NCI-H510A (cell line): ENCODE measurements around the gene IQGAP2.
"Not testable (repeated sequence)": the region's sequence is repeated elsewhere in the genome, so short reads cannot be mapped to it uniquely, and the experiment has no call there.

Source experiments
- DNase-seq: peaks from one replicate; lab custom pipeline; 2025; lab: John Stamatoyannopoulos, UW

The IQGAP2 gene

DNA sequence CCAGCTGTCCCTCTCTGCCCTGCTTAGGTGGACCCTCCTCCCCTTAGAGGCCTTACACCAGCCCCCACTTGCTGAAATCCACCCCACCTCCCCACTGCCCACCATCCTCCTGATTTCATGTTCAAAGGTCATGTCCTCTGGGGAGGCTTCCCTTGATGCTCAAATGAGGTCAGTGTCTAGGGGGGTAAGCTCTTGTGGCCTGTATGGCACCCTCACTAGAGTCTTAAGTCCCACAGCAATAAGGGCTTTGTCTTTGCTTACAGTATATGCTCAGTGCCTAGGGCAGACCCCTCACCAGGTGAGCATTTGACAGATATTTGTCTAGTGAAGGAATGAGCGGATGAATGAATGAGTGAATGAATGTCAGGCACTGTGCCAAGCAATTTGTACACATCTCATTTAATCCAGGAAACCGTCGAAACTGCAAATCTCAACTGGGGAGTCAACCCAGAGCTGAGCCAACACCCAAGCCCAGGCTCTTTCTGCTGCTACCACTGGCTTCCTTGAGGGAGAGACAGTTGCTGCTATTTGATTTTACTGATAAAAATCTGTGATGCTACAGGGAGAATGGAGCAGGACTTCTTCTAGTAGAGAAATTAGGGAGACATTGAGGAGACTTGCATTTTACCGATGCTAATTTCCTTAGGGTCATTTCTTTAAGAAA is 101.9 kb downstream of the IQGAP2 start:
- DNase-seq, result no peak

DNA sequence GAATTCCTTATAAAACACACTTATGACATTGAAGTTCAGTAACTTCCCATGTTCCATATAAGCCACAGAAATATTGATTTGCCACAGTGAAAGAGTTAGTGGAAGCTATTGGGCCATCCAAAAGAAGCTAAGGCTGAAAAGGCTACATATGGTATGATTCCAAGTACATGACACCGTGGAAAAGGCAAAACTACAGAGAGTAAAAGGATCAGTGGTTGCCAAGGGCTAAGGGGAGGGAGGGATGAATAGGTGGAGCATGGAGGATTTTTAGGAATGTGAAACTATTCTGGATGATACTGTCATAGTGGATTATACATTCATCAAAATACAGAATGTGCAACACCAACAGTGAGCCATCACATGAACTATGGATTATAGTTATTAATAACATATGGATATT is 110.4 kb downstream of the IQGAP2 start:
- no peak for DNase-seq

DNA sequence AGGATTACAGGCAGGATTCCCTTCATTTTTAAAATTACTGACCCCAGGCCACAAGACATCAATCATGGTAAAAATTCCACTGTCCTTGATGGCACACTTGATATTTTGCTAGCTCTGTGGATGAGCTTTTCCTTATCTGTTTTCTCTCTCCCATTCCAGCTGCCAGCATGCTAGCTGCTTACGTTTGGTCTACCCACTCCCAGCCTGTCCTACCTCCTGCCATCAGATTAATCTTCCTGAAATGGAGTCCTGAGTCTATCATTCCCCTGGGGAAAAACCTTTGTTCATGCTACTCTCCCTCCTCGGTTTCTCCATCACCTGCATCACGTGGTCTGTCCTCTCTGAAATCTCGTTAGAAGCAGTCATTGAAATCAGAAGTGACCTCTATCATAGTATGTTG is 111.2 kb downstream of the IQGAP2 start:
- no peak for DNase-seq

DNA sequence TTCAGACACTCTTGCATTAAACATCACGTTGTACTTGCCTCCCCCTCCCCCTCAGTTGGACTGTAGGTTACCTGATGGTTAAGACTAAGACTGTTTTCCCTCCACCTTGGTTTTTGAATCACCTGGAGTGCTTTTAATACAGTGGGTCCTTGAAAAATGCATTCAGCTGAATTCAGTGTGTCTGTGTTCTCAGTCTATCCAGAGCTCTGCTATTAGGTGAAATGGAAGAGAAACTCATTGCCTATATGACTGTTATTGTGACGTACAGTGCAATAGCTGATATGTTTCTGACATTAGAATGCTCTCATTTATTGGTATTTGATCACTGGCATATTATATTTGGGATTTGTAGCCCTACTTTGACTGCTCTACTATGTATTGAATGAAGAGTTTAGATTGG is 111.6 kb downstream of the IQGAP2 start:
- DNase-seq, result no peak

DNA sequence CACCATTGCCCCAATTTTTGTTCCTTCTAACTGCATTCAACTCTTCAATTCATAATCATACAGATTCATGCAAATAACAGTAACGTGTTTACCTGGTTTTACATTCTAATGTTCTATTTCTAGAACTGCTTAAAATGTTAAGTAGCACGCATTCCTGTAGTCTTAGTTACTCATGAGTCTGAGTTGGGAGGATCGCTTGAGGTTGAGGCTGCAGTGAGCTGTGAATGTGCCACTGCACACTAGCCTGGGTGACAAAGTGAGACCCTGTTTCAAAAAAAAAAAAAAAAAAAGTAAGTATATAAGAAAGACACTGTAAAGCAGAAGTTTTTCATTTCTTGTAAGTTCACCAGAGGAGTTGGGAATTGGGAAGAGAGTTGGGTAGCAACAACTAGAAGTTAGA is 114.2 kb downstream of the IQGAP2 start:
- no peak for DNase-seq

DNA sequence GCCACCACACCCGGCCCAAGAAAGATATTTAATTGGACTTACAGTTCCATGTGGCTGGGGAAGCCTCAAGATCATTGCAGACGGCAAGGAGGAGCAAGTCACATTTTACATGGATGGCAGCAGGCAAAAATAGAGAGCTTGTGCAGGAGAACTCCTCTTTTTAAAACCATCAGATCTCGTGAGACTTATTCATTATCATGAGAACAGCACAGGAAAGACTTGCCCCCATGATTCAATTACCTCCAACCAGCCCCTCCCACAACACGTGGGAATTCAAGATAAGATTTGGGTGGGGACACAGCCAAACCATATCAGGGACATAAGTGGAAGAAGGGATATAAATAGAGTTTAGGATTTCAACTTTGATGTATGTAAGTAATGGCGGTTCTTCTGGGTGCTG is 115.2 kb downstream of the IQGAP2 start:
- not testable (repeated sequence) for DNase-seq

DNA sequence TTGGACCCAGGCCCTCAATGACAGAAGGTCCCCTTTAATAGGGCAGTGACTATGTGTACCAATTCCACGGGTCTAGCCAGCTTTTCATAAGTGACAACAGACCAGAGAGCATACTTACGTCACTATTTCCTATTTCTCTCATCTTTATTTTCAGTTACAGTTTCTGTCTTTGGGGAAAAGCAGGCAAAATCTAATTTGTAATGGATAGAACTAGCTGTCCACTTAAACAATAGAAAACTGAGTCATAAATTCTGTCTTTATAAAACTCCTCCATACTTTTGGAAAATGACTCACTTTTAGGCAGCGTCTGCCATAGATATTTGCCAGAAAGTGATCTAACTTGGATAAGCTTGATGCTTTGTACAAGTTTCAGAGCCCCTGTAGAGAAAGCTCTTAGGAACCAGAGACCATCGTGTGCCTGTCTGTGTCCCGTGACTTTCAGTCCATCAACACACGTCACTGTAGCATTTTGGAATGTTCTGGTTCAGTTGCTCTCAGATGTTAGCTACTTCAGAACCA is 118.2 kb downstream of the IQGAP2 start:
- DNase-seq, result no peak

DNA sequence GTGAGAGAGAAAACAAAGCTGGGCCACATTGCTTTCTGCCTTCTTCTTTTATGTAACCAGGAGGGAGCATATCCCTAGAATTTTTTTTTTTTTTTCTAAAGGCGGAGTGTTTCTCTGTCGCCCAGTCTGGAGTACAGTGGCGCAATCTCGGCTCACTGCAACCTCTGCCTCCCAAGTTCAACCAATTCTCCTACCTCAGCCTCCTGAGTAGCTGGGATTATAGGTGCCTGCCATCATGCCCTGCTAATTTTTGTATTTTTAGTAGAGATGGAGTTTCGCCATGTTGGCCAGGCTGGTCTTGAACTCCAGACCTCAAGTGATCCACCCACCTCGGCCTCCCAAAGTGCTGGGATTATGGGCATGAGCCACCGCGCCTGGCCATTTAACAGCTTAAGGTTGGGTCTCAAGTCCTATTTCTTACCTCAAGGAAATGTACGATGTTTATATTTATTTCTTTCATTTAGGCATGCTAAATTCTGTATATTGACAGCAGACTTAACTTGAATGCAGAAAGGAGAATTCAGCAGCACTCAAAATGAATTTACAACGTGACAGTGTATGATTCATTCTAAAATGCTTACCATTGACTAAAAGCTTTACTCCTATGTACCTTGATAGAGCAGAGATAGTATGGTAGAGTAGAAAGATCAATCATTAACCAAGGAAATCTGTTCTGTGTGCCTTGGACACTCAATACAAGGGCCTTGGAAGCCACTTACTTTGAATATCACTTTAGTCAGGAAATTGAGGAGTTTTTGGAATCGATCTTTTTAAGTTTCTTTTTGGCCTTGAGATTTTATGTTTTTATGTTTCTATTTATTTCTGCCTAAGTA is 119.2 kb downstream of the IQGAP2 start:
- no peak for DNase-seq

DNA sequence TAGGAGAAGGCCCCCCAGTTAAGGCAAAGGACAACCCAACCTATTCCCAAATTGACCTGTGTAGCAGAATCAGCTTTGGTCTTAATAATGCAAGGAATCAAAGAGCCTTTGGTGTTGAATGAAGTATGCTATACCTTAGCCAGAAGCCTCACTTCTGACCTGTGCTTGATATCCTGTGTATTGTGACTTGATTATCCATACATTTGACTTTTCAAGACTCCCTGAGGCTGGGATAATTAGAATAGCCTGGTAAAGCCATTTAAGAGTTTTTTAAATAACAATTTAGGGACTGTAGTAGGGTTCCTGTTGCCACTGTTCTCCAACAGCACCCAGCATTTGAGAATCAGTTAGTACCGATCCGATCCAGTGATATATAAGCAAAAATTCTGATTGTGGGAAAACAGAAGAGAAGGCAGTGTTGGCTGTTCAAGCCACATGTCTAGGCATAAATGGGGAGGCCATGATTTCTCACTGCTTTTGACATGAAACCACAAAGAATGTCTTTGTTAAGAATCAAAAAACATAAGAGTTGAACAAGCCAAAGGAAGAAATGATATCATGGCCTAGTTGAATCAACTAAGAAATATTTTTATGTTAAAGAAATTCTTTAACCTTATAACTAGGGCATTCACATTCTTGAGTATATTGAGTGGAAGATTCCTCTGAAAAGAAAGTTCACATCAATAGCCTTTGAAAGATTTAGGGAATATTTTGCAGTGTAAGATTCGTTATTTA is 121.2 kb downstream of the IQGAP2 start:
- DNase-seq, result no peak

DNA sequence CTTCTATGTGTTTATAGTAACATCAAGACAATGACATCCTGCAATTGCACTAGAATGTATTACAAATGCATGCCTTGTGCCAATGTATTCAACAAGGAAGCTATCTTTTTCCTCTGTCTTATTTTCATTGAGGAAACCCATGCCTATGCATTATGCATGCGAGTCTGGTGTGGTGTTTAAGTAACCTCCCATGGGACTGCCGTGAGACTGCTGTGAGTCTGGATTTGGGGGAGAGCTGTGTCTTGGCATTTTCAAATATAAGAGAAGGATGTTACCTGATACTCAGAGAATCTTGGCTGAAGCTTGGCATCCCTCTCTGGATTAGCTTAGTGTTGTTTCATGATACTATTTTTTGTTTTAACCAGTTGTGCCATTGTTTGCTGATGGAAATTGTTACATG is 121.8 kb downstream of the IQGAP2 start:
- DNase-seq, result no peak

DNA sequence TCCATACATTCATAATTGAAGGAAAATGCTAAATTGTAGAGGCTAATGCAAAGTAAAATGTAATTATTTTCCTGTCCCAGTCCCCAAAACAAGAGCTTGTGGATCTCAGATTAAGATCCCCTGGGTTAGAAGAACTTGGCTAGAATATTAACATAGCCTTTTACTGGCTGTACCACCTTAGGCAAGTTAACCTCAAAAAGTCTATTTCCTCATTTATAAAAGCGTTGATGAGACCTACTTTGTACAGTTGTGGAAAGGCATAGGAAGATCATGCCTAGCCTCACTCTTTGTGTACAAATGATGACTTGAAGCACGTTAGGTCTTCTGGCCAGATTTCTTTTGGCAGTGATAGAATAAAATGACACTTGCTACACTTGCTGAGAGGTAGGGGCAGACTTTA is 122.9 kb downstream of the IQGAP2 start:
- DNase-seq, result no peak

DNA sequence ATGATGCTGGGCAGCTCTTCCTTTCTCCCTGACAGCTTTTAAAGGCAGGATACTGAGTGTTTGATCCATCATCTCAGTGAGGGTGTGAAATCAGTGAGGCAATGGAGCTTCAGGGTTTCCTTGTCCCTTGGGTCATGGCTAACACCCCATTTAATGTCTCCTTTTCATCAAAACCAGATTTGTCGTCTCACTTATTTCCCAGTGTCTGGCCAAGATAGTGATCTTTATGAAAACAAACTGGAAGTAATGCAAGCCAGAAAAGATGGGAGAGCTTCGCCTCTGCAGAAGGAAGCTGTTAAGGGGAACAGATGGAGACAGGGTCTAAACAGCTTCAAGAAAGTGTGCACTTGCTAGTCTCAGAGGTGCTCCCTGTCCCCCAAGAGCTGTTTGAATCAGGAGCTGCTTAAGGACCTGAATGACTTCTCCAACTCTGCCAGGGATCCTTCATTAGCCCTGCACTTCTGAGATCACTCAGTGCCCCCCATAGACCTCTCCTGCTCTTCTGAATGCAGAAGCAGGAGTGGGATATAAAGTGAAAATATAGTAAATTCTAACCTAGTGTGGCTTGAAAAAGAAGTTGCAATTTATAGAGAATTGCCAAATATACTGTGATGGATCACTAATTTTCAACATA is 124.0 kb downstream of the IQGAP2 start:
- no peak for DNase-seq

DNA sequence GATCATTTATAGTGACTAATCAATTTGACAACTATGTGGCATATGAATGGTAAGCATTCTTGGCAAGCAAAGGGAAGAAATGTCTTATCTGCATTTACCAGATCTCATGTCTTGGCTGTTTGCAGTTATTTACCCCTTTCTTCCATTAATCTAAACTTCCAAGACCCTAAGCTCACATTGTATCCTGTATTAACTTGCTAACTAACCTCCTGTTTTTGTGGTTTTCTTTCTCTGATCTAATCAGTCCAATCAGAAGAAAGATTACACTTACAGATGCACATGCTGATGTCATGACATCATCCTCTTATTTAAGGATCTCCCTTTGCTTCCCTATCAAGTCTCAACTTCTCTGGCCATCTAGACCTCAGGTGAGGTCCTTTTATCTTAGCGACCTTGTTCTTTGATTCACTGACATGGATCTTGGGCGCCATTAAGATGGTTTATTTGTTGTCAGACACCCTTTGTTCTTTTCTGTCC is 124.6 kb downstream of the IQGAP2 start:
- no peak for DNase-seq

DNA sequence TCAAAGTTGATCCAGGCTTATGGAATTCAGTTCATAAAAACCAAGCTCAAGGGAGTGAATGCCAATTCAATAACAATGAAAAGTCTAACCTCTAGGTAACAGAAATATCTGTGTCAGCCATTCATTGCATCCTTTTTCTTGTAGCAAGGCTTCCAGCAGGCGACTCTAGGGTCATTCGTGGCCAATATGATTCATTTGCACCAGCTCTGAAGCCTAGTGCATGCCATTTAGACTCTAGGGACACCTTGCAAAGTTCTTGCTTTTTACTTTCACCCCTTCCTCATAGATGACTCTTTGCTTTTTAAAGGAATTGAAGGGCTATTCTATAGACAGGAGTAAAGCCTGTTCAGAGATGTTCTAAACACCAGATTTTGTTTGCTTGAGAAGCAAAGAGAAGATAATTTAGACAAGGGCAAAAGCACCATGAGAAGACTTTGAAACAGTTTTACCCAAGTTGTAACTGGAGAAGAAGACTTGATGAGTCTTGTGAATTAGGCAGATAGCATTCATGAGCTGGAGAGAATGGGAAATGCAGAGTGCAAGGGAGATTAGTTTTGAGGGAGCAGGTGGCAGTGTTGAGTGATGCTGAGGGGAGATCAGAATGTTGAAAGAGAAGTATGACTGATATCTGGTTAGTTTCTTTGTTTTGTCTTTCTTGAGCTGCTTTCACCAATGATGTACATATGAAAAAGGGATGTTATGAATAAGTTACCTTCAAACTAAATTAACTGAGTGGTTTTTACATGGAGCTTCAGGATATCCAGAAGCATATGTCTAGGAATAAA is 125.7 kb downstream of the IQGAP2 start:
- DNase-seq, result no peak

DNA sequence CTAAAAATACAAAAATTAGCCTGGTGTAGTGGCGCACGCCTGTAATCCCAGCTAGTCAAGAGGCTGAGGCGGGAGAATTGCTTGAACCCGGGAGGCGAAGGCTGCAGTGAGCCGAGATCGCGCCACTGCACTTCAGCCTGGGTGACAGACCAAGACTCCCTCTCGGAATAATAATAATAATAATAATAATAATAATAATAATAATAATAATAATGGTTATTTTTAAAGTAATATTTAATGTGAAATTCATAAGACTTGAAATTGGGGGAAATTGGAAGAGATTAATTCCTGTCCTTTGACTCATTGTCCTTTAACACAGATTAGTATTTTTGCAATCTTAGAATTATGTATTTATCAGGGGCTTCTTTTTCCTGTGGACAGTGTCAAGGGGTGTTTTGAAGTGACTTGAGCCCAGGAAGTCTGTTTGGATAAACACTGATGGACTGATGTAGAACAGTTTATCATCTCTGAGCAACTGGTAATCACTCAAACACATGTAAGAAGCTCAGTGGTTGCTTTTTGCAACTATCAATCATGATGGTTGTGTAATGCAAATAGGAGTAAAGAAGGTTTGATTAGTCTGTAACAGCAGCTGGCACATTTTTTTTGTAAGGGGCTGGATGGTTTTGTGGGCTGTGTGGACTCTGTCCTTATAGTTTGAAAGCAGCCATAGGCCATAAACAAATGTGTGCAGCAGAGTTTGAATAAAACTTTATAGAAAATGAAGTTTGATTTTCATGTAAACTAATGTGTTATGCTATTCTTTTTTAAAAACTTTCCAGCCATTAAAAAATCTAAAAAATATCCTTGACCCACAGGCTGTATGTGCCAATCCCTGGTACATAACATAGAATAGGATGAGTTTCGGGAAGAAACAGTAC is 126.6 kb downstream of the IQGAP2 start:
- DNase-seq, result no peak

DNA sequence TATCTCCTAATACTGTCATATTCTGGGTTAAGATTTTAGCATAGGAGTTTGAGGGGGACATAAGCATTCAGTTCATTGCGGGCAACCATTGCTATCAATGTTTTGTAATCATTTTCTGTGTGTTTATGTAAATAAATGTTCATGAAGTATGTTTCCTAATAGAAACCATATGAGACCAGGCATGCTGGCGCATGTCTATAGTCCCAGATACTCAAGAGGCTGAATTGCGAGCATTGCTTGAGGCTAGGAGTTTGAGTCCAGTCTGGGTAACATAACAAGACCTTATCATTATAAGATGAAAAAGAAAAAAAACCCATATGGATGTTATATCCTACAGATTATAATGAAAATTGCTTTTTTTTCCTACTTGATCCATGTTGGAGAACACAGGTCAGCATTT is 129.0 kb downstream of the IQGAP2 start:
- DNase-seq, result no peak

DNA sequence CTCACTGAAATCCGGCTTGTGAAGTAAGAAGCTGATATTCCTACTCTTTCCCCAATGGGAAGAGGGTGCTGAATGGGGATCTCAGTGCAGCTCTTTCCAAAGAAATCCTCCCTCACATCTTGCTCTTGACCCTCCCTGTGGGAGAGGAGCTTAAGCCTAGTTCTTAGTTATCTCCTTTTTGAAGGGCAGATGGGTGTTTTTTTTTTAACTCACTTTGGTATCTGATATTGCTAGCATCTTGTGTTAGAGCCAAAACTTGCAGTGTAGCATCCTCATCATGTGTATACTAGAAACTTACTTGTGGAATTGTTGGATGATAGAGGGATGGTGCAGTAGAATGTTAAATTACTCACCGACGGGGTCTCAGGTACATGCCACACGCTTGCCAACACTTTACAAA is 129.9 kb downstream of the IQGAP2 start:
- DNase-seq, result no peak

DNA sequence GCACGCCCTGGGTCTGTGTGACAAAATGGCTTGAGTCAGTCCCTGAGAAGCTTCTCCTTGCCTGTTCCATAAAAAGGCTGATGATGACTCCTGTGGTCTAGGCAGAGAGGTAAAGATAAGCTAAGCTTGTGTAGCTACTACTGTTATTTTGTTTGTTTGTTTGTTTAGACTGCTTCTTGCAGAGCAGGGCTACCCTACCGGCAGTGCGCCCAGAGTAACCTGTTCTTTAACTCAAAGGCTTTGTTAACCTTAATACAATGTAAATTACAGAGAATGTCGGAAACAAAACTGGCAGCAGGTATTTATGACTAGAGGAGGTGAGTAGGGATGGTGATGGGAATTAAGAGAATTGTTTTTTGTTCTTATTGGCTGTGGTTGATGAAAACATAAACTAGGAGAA is 132.5 kb downstream of the IQGAP2 start:
- DNase-seq, result no peak

DNA sequence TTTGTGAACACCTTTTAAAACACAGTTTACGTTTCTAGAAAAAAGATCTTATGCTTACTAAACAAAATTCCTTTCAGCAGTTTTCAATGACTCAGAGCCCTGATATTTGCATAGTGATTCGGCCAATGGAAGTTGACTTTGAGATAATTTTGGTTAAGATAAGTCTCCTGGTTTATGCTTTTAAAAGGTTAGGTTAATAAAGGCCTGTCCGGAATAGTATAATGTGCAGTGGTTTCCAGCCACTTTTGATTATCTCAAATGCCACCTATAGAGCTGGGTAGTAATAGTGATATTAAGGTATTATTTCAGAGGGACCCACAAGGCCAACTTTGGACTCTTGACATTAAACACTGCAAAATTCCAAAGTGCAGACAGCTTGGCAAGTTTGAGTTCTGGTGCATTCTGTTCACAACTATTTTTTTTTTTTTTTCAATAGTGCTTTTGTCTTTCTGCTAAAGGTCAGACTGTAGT is 134.0 kb downstream of the IQGAP2 start:
- no peak for DNase-seq

DNA sequence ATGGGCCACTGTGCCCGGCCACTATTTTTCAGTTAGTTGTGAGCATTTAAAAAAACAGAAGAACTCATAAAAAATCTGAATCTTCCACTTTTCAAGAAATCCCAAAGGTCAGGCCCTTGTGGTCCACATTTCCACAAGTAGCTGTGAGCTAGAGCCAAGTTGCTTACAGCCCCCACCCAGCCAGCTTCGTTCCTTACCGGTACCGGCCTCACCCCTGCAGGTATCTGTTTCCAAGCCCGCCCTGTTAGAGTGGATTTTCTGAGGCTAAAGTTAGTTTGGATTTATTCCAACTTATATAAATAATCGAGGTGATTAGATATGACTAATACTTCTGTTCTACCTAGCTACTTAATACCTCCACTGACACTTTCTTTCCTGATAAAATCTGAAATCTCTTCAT is 139.2 kb downstream of the IQGAP2 start:
- no peak for DNase-seq
